Measurements from ENCODE around the gene SLC2A3. TPM values are rescaled to one million over a fixed set of nuclear protein-coding genes. Genes with fewer than 3 reads are reported as not detected.
"Not testable (repeated sequence)": the region's sequence is repeated elsewhere in the genome, so short reads cannot be mapped to it uniquely, and the experiment has no call there.

The SLC2A3 gene
- polyA plus RNA-seq, 1 donor from 2014 or later = 27.2 TPM

- no peaks in the 10 kb centered on the region for H3K27me3 ChIP-seq (ENCODE audit: insufficient read depth, low read depth, low read length)
- no peak overlapping the region for H2AFZ ChIP-seq (ENCODE audit: low read depth, low read length)
- no peak overlapping the region for H3K27ac ChIP-seq (ENCODE audit: low read length)
- H3K79me2 ChIP-seq (replicated peaks; ENCODE audit: insufficient read depth, low read length) = no peaks in the 10 kb centered on the region
- no peak overlapping the region for H3K9ac ChIP-seq (ENCODE audit: low read length)
- H3K4me2 ChIP-seq (ENCODE audit: low read length) = no peak overlapping the region
- H3K36me3 ChIP-seq (ENCODE audit: insufficient read depth, low read length) = peaks cover 9% of the 10 kb centered on the region
- H3F3A ChIP-seq (ENCODE audit: insufficient read depth, low read length, poor library complexity, severe bottlenecking) = no peaks in the 10 kb centered on the region
- no peaks in the 10 kb centered on the region for H3K9me3 ChIP-seq (ENCODE audit: low read length)
- no peaks in the 10 kb centered on the region for H3K9me2 ChIP-seq (ENCODE audit: insufficient read depth, low read length)
- no peaks in the 10 kb centered on the region for H4K20me1 ChIP-seq (ENCODE audit: insufficient read depth)
- no peak for TF ChIP-seq EP300 (conservative IDR thresholded peaks at IDR 0.05; ENCODE audit: poor library complexity, severe bottlenecking)
- TF ChIP-seq, protein P1, sequence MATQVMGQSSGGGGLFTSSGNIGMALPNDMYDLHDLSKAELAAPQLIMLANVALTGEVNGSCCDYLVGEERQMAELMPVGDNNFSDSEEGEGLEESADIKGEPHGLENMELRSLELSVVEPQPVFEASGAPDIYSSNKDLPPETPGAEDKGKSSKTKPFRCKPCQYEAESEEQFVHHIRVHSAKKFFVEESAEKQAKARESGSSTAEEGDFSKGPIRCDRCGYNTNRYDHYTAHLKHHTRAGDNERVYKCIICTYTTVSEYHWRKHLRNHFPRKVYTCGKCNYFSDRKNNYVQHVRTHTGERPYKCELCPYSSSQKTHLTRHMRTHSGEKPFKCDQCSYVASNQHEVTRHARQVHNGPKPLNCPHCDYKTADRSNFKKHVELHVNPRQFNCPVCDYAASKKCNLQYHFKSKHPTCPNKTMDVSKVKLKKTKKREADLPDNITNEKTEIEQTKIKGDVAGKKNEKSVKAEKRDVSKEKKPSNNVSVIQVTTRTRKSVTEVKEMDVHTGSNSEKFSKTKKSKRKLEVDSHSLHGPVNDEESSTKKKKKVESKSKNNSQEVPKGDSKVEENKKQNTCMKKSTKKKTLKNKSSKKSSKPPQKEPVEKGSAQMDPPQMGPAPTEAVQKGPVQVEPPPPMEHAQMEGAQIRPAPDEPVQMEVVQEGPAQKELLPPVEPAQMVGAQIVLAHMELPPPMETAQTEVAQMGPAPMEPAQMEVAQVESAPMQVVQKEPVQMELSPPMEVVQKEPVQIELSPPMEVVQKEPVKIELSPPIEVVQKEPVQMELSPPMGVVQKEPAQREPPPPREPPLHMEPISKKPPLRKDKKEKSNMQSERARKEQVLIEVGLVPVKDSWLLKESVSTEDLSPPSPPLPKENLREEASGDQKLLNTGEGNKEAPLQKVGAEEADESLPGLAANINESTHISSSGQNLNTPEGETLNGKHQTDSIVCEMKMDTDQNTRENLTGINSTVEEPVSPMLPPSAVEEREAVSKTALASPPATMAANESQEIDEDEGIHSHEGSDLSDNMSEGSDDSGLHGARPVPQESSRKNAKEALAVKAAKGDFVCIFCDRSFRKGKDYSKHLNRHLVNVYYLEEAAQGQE (IDR thresholded peaks at IDR 0.05; ENCODE audit: borderline replicate concordance) = no peak
- TF ChIP-seq EZH2 (IDR thresholded peaks at IDR 0.05; ENCODE audit: borderline replicate concordance, insufficient read depth, low read length, poor library complexity, severe bottlenecking) = no peak
- TF ChIP-seq MXI1 (conservative IDR thresholded peaks at IDR 0.05; ENCODE audit: poor library complexity, severe bottlenecking) = no peak
- TF ChIP-seq CTCF (IDR thresholded peaks at IDR 0.05; ENCODE audit: poor library complexity, severe bottlenecking) = no peak
- TF ChIP-seq TAF1 (IDR thresholded peaks at IDR 0.05; ENCODE audit: low read depth) = no peak
- no peak for TF ChIP-seq RAD21 (conservative IDR thresholded peaks at IDR 0.05)
- H3K4me3 ChIP-seq (ENCODE audit: low read length) = no peak overlapping the region
Observed at GRCh38 chr12:7923241-7924236, 12.4 kb downstream of the SLC2A3 start.

DNA sequence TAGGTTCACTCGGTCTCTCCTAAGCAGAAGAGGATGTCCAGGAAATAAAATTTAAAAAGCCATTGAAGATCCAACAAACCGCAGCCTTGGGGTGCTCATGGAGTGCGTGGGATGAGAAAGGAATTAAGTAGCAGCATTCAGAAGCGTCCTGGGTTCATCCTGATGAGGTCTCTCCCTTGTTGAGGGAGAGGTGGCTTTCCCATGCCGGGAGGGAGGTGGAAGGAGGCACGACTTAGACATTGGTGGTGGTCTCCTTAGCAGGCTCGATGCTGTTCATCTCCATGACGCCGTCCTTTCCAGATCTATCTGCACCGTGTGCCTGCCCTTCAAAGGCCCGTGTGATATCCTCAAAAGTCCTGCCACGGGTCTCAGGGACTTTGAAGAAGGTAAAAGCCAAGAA lies 14.8 kb downstream of the SLC2A3 start:
- H2AFZ ChIP-seq (ENCODE audit: low read depth, low read length); H3K36me3 ChIP-seq (ENCODE audit: insufficient read depth, low read length); H3K79me2 ChIP-seq (replicated peaks; ENCODE audit: insufficient read depth, low read length); H3K4me2 ChIP-seq (ENCODE audit: low read length); H3K9me2 ChIP-seq (ENCODE audit: insufficient read depth, low read length); H3K27ac ChIP-seq (ENCODE audit: low read length); H3K4me3 ChIP-seq (ENCODE audit: low read length); H3F3A ChIP-seq (ENCODE audit: insufficient read depth, low read length, poor library complexity, severe bottlenecking); H3K9ac ChIP-seq (ENCODE audit: low read length); H3K27me3 ChIP-seq (ENCODE audit: insufficient read depth, low read depth, low read length); H3K9me3 ChIP-seq (ENCODE audit: low read length); H4K20me1 ChIP-seq (ENCODE audit: insufficient read depth): not testable (repeated sequence)

DNA sequence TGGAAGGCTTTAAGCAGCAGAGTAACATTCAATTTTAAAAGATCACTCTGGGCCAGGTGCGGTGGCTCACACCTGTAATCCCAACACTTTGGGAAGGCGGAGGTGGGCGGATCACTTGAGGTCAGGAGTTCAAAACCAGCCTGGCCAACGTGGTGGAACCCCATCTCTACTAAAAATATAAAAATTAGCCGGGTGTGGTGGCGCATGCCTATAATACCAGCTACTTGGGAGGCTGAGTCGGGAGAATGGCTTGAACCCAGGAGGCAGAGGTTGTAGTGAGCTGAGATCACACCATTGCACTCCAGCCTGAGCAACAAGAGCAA lies 17.8 kb downstream of the SLC2A3 start:
- H3K36me3 ChIP-seq (ENCODE audit: insufficient read depth, low read length); H3K79me2 ChIP-seq (replicated peaks; ENCODE audit: insufficient read depth, low read length); H3K9me3 ChIP-seq (ENCODE audit: low read length); H3K4me3 ChIP-seq (ENCODE audit: low read length); H3K9me2 ChIP-seq (ENCODE audit: insufficient read depth, low read length); H4K20me1 ChIP-seq (ENCODE audit: insufficient read depth); H3K27ac ChIP-seq (ENCODE audit: low read length); H3K9ac ChIP-seq (ENCODE audit: low read length); H2AFZ ChIP-seq (ENCODE audit: low read depth, low read length); H3K4me2 ChIP-seq (ENCODE audit: low read length); H3F3A ChIP-seq (ENCODE audit: insufficient read depth, low read length, poor library complexity, severe bottlenecking); H3K27me3 ChIP-seq (ENCODE audit: insufficient read depth, low read depth, low read length): not testable (repeated sequence)

Measured in neural cell (in vitro differentiated cells).